HL-60 (cell line): Measurements from ENCODE around the gene ZNF44.

Experiments used
- GABPA ChIP-seq: IDR thresholded peaks from 2 replicates; pipeline ENCODE4 v1.6.1; 2012; ENCODE audit warnings: low read depth
- POLR2AphosphoS5 ChIP-seq: IDR thresholded peaks from 2 replicates; pipeline ENCODE4 v1.6.1; 2012; ENCODE audit warnings: low read depth
- SPI1 ChIP-seq: IDR thresholded peaks from 2 replicates; pipeline ENCODE4 v1.6.1; 2012; ENCODE audit warnings: low read depth, mild to moderate bottlenecking, borderline replicate concordance
- TF ChIP-seq, protein P1 (sequence below): IDR thresholded peaks from one replicate; pipeline ENCODE4 v1.5.1; 2011; ENCODE audit warnings: low read length, control low read depth, inconsistent platforms; ENCODE audit not compliant: insufficient read depth
- TF ChIP-seq, protein P2 (sequence below): IDR thresholded peaks from 2 replicates; pipeline ENCODE4 v1.6.1; 2012; ENCODE audit warnings: low read depth; ENCODE audit not compliant: insufficient replicate concordance

DNA sequence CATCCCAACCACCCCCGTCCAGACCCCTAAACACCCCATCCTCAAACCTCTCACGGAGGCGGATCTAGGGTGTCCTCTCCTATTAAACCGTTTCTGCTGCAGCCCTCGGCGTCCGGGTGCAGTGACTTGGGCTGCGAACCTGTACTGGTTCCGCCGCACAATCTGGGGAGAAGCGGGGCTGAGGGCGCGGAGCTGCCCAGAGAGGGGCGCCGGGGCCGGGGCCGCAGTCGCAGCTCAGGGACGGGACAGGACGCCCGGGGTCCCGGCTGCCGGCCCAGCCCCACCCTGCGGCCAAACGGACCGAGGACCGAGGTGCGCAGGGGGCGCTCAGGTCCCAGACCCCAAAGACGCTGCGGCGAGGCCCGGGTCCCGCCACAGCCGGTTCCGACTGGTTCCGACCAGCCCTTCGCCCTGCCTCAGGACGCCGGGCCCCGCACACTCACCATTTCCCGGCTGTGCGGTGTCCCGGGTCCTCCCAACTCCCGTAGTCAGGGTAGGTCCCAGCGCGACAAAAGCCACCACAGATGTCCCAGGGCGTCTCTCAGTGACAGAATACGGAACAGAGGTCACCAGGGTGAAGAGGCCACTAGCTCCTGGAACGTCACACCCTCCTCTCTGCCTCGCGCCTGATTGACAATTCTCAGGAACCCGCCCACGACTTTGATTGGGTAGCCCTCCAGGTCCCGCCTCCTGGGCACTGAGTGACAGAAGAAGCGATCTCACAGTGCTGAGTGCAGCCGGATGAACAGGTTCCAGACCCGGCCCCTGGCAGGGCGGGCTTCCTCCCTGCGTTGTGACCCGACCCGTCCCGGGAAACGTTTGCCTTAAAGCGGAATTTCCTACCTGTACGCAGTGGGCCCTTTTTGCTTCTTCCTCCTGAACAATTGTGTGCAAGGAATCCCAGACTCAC, at the start of gene ZNF44:
- TF ChIP-seq, protein P1, sequence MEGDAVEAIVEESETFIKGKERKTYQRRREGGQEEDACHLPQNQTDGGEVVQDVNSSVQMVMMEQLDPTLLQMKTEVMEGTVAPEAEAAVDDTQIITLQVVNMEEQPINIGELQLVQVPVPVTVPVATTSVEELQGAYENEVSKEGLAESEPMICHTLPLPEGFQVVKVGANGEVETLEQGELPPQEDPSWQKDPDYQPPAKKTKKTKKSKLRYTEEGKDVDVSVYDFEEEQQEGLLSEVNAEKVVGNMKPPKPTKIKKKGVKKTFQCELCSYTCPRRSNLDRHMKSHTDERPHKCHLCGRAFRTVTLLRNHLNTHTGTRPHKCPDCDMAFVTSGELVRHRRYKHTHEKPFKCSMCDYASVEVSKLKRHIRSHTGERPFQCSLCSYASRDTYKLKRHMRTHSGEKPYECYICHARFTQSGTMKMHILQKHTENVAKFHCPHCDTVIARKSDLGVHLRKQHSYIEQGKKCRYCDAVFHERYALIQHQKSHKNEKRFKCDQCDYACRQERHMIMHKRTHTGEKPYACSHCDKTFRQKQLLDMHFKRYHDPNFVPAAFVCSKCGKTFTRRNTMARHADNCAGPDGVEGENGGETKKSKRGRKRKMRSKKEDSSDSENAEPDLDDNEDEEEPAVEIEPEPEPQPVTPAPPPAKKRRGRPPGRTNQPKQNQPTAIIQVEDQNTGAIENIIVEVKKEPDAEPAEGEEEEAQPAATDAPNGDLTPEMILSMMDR = no peak
- peak; percentile 78 for TF ChIP-seq GABPA
- TF ChIP-seq POLR2AphosphoS5 = no peak
- TF ChIP-seq, protein P2, sequence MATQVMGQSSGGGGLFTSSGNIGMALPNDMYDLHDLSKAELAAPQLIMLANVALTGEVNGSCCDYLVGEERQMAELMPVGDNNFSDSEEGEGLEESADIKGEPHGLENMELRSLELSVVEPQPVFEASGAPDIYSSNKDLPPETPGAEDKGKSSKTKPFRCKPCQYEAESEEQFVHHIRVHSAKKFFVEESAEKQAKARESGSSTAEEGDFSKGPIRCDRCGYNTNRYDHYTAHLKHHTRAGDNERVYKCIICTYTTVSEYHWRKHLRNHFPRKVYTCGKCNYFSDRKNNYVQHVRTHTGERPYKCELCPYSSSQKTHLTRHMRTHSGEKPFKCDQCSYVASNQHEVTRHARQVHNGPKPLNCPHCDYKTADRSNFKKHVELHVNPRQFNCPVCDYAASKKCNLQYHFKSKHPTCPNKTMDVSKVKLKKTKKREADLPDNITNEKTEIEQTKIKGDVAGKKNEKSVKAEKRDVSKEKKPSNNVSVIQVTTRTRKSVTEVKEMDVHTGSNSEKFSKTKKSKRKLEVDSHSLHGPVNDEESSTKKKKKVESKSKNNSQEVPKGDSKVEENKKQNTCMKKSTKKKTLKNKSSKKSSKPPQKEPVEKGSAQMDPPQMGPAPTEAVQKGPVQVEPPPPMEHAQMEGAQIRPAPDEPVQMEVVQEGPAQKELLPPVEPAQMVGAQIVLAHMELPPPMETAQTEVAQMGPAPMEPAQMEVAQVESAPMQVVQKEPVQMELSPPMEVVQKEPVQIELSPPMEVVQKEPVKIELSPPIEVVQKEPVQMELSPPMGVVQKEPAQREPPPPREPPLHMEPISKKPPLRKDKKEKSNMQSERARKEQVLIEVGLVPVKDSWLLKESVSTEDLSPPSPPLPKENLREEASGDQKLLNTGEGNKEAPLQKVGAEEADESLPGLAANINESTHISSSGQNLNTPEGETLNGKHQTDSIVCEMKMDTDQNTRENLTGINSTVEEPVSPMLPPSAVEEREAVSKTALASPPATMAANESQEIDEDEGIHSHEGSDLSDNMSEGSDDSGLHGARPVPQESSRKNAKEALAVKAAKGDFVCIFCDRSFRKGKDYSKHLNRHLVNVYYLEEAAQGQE = no peak
- TF ChIP-seq SPI1 = peak; percentile 61
